DMS53 (cell line): ENCODE measurements around the gene BBLN.

Experiments used
- DNase-seq: peaks from one replicate; lab custom pipeline; 2025; lab: John Stamatoyannopoulos, UW

BBLN gene

GRCh38 chr9:128145536-128145935 lies 14.5 kb upstream of the BBLN start:
- no peak for DNase-seq

- no peak for DNase-seq
Observed at GRCh38 chr9:128145951-128146351, 14.1 kb upstream of the BBLN start.

GRCh38 chr9:128146591-128147120 lies 13.4 kb upstream of the BBLN start:
- DNase-seq: no peak

GRCh38 chr9:128148509-128149000 lies 11.5 kb upstream of the BBLN start:
- DNase-seq: no peak

- no peak for DNase-seq
Observed at GRCh38 chr9:128149001-128149701, 10.9 kb upstream of the BBLN start, which contains the start of gene LCN2. LCN2 (plus strand) TSS chr9:128149453; CDS start chr9:128149526, 73 bp downstream.

GRCh38 chr9:128149951-128150593 lies 10.0 kb upstream of the BBLN start:
- DNase-seq: no peak

- peak; percentile 58 for DNase-seq
Observed at GRCh38 chr9:128150594-128151308, 9.3 kb upstream of the BBLN start.

- no peak for DNase-seq
Observed at GRCh38 chr9:128151309-128152132, 8.5 kb upstream of the BBLN start.

GRCh38 chr9:128152133-128153059 lies 7.7 kb upstream of the BBLN start:
- no peak for DNase-seq

- DNase-seq: no peak
Observed at GRCh38 chr9:128153060-128153946, 6.8 kb upstream of the BBLN start.

GRCh38 chr9:128153947-128154695 lies 5.9 kb upstream of the BBLN start:
- DNase-seq: no peak

GRCh38 chr9:128155736-128156500 lies 4.1 kb upstream of the BBLN start:
- DNase-seq: no peak

- peak; percentile 84 for DNase-seq
Observed at GRCh38 chr9:128159522-128159783, 612 bp upstream of the BBLN start.

GRCh38 chr9:128160603-128160987 lies 530 bp downstream of the BBLN start:
- peak; percentile 60 for DNase-seq

GRCh38 chr9:128161215-128161902 lies 1.3 kb downstream of the BBLN start:
- DNase-seq: peak; percentile 48

- DNase-seq: no peak
Observed at GRCh38 chr9:128162215-128163026, 2.4 kb downstream of the BBLN start.

- DNase-seq: no peak
Observed at GRCh38 chr9:128163027-128163515, 3.0 kb downstream of the BBLN start.
